ENCODE results near the gene FBN1.

The FBN1 gene

GRCh38 chr15:48396020-48396419 is 249.5 kb downstream of the FBN1 start:
- ChIA-PET POLR2A (interaction anchor here (1.2 to 1.8 kb wide), 4 partner anchors 10 to 22 kb away, joined by 3 to 13 read pairs (median 7); no protein-coding TSS in a partner anchor), CTCF (interaction anchor here (1.0 to 1.1 kb wide), 2 partner anchors 37 to 39 kb away, joined by 3 to 5 read pairs; no protein-coding TSS in a partner anchor)
- no peak for DNase-seq (ENCODE audit: low read depth, low spot score)
- no peak for TF ChIP-seq CTCF (IDR thresholded peaks at IDR 0.05; ENCODE audit: insufficient read depth, low read length, missing control alignments)
- no peak overlapping the region for H3K4me3 ChIP-seq (ENCODE audit: low read depth, low read length)

GRCh38 chr15:48395521-48396011 is 249.9 kb downstream of the FBN1 start:
- POLR2A ChIA-PET, result interaction anchor here (0.7 to 1.8 kb wide), 5 partner anchors 10 to 31 kb away, joined by 3 to 13 read pairs (median 7); no protein-coding TSS in a partner anchor

GRCh38 chr15:48394970-48395369 is 250.5 kb downstream of the FBN1 start:
- DNase-seq (ENCODE audit: low read depth, low spot score), result no peak
- CTCF ChIA-PET, result interaction anchor here (0.9 to 1.4 kb wide), 4 partner anchors 36 to 407 kb away, joined by 3 to 5 read pairs (median 4); no protein-coding TSS in a partner anchor
- POLR2A ChIA-PET, result interaction anchor here (0.7 to 1.8 kb wide), 5 partner anchors 9 to 32 kb away, joined by 3 to 13 read pairs (median 7); no protein-coding TSS in a partner anchor

More at GRCh38 chr15:48395521-48396011, 249.9 kb downstream of the FBN1 start:
- CTCF ChIA-PET, result interaction anchor here (1.0 to 1.4 kb wide), 3 partner anchors 37 to 43 kb away, joined by 3 to 5 read pairs (median 5); no protein-coding TSS in a partner anchor
- peak; percentile 91 for DNase-seq (ENCODE audit: low read depth, low spot score)
- no peak overlapping the region for H3K4me3 ChIP-seq (ENCODE audit: low read depth, low read length)
- TF ChIP-seq CTCF (IDR thresholded peaks at IDR 0.05; ENCODE audit: insufficient read depth, low read length, missing control alignments), result no peak

GRCh38 chr15:48393645-48394506 is 251.6 kb downstream of the FBN1 start:
- H3K4me3 ChIP-seq (ENCODE audit: low read depth, low read length), result no peak overlapping the region
- ChIA-PET CTCF (interaction anchor here (0.9 to 1.7 kb wide), 2 partner anchors 41 to 408 kb away, joined by 3 to 7 read pairs; no protein-coding TSS in a partner anchor), POLR2A (interaction anchor here (1.8 kb wide), 1 partner anchor 8 kb away, joined by 13 read pairs; no protein-coding TSS in a partner anchor)
- DNase-seq (ENCODE audit: low read depth, low spot score), result no peak
- TF ChIP-seq CTCF (IDR thresholded peaks at IDR 0.05; ENCODE audit: insufficient read depth, low read length, missing control alignments), result no peak

More at GRCh38 chr15:48394970-48395369, 250.5 kb downstream of the FBN1 start:
- no peak overlapping the region for H3K4me3 ChIP-seq (ENCODE audit: low read depth, low read length)
- TF ChIP-seq CTCF (IDR thresholded peaks at IDR 0.05; ENCODE audit: insufficient read depth, low read length, missing control alignments), result no peak

- ChIA-PET CTCF (interaction anchor here (0.6 to 1.7 kb wide), 2 partner anchors 9 to 40 kb away, joined by 5 to 7 read pairs; no protein-coding TSS in a partner anchor), POLR2A (no interaction called here)
- no peak overlapping the region for H3K4me3 ChIP-seq (ENCODE audit: low read depth, low read length)
- TF ChIP-seq CTCF (IDR thresholded peaks at IDR 0.05; ENCODE audit: insufficient read depth, low read length, missing control alignments), result no peak
- DNase-seq (ENCODE audit: low read depth, low spot score), result no peak
Measured at GRCh38 chr15:48392356-48392755, 253.2 kb downstream of the FBN1 start.

All from AG04449 (cell line).